Progenitor cell of endocrine pancreas (in vitro differentiated cells): ENCODE data around the gene SETMAR. TPM values are rescaled to one million over a fixed set of nuclear protein-coding genes. Genes with fewer than 3 reads are reported as not detected.
A peak's percentile ranks its signal among the peaks of the same experiment; 100 is the strongest.
"Not testable (repeated sequence)": the region's sequence is repeated elsewhere in the genome, so short reads cannot be mapped to it uniquely, and the experiment has no call there.

Experiments
- DNase-seq: peaks from one replicate; pipeline ENCODE4 v3.0.0; 2021; ENCODE audit warnings: low spot score; ENCODE audit not compliant: unreplicated experiment
- H3K27ac Mint-ChIP-seq: 2 replicates; pipeline ENCODE4 v1.8.0; 2021; ENCODE audit warnings: mild to moderate bottlenecking, moderate library complexity, mixed read lengths
- H3K27me3 Mint-ChIP-seq: 2 replicates; pipeline ENCODE4 v1.8.0; 2021; ENCODE audit warnings: mixed read lengths
- H3K36me3 Mint-ChIP-seq: 2 replicates; pipeline ENCODE4 v1.8.0; 2022; ENCODE audit warnings: mixed read lengths; ENCODE audit not compliant: insufficient read depth
- H3K4me1 Mint-ChIP-seq: 2 replicates; pipeline ENCODE4 v1.8.0; 2021; ENCODE audit warnings: low read depth, mixed read lengths
- H3K4me3 Mint-ChIP-seq: 2 replicates; pipeline ENCODE4 v1.8.0; 2021; ENCODE audit warnings: low read depth, mild to moderate bottlenecking, moderate library complexity, mixed read lengths
- H3K9me3 Mint-ChIP-seq: 2 replicates; pipeline ENCODE4 v1.8.0; 2021; ENCODE audit warnings: low read depth, mixed read lengths
- CTCF ChIP-seq: fragments of 200-600 bp; sonication (generic); IDR thresholded peaks from one replicate; pipeline ENCODE4 v1.5.0; 2021; ENCODE audit warnings: antibody characterized with exemption, mild to moderate bottlenecking; ENCODE audit not compliant: unreplicated experiment
- total RNA-seq: library from RNA; stranded (reverse); gene quantifications from 2 replicates; pipeline ENCODE4 v1.2.1, GENCODE V29; 2021

Gene SETMAR
- total RNA-seq, 1 donor from 2014 or later: 40.6 TPM

GRCh38 chr3:4323246-4324027, 20.3 kb downstream of the SETMAR start:
- DNase-seq: no peak
- no peaks in the 10 kb centered on the region for H3K27me3 Mint-ChIP-seq
- no peak for TF ChIP-seq CTCF
- peaks cover 13% of the 10 kb centered on the region for H3K4me1 Mint-ChIP-seq
- peaks cover 5% of the 10 kb centered on the region for H3K9me3 Mint-ChIP-seq
- H3K36me3 Mint-ChIP-seq: peaks cover 9% of the 10 kb centered on the region
- H3K4me3 Mint-ChIP-seq: no peak overlapping the region
- H3K27ac Mint-ChIP-seq: no peak overlapping the region

- Mint-ChIP-seq H3K27me3 (no peaks in the 10 kb centered on the region), H3K4me3 (no peak overlapping the region), H3K4me1 (peaks cover under 1% of the 10 kb centered on the region), H3K36me3 (peaks cover 12% of the 10 kb centered on the region), H3K9me3 (peaks cover 21% of the 10 kb centered on the region), H3K27ac (no peak overlapping the region)
- TF ChIP-seq CTCF: no peak
- no peak for DNase-seq
Measured at GRCh38 chr3:4326868-4327267, 23.7 kb downstream of the SETMAR start.

- H3K4me1 Mint-ChIP-seq, H3K27me3 Mint-ChIP-seq, DNase-seq, H3K4me3 Mint-ChIP-seq: not testable (repeated sequence)
- Mint-ChIP-seq H3K9me3 (peaks cover 21% of the 10 kb centered on the region), H3K36me3 (peaks cover 12% of the 10 kb centered on the region), H3K27ac (peak overlapping the region; percentile 68)
Measured at GRCh38 chr3:4329806-4330205, 26.6 kb downstream of the SETMAR start.

- H3K27me3 Mint-ChIP-seq: no peaks in the 10 kb centered on the region
- TF ChIP-seq CTCF: no peak
- H3K36me3 Mint-ChIP-seq: peaks cover 9% of the 10 kb centered on the region
- no peak for DNase-seq
- no peak overlapping the region for H3K27ac Mint-ChIP-seq
- peaks cover 20% of the 10 kb centered on the region for H3K9me3 Mint-ChIP-seq
- H3K4me1 Mint-ChIP-seq: no peaks in the 10 kb centered on the region
- no peak overlapping the region for H3K4me3 Mint-ChIP-seq
Measured at GRCh38 chr3:4332111-4332510, 28.9 kb downstream of the SETMAR start.

- no peak overlapping the region for H3K27ac Mint-ChIP-seq
- H3K27me3 Mint-ChIP-seq: no peaks in the 10 kb centered on the region
- no peaks in the 10 kb centered on the region for H3K4me1 Mint-ChIP-seq
- TF ChIP-seq CTCF: no peak
- no peak overlapping the region for H3K4me3 Mint-ChIP-seq
- peaks cover 8% of the 10 kb centered on the region for H3K36me3 Mint-ChIP-seq
- DNase-seq: no peak
- peaks cover 18% of the 10 kb centered on the region for H3K9me3 Mint-ChIP-seq
Measured at GRCh38 chr3:4332574-4332973, 29.4 kb downstream of the SETMAR start.

- H3K27ac Mint-ChIP-seq: no peak overlapping the region
- peaks cover 18% of the 10 kb centered on the region for H3K9me3 Mint-ChIP-seq
- H3K4me1 Mint-ChIP-seq: no peaks in the 10 kb centered on the region
- H3K36me3 Mint-ChIP-seq: peaks cover 8% of the 10 kb centered on the region
- H3K27me3 Mint-ChIP-seq: no peaks in the 10 kb centered on the region
- H3K4me3 Mint-ChIP-seq: no peak overlapping the region
- no peak for DNase-seq
- no peak for TF ChIP-seq CTCF
Measured at GRCh38 chr3:4332991-4333390, 29.8 kb downstream of the SETMAR start.
